Spinal cord (tissue), 10 donors: ENCODE measurements around the gene ZBTB44. TPM values are rescaled to one million over a fixed set of nuclear protein-coding genes. Genes with fewer than 3 reads are reported as not detected.

Experiments
- DNase-seq, 6 donors: peaks; one replicate each; pipeline versions ENCODE4 v3.0.0 to v3.0.0-alpha.2; 2013 to 2015; ENCODE audit warnings: low spot score in 6 of 6, low read depth in 4 of 6
- H3K27ac ChIP-seq: one replicate; pipeline ENCODE4 v1.5.1; 2013; ENCODE audit warnings: low read depth, low read length, control low read depth
- H3K27me3 ChIP-seq: one replicate; pipeline ENCODE4 v1.6.1; 2013; ENCODE audit warnings: low read length; ENCODE audit not compliant: control insufficient read depth, insufficient read depth
- H3K36me3 ChIP-seq: one replicate; pipeline ENCODE4 v1.6.1; 2013; ENCODE audit warnings: low read length; ENCODE audit not compliant: control insufficient read depth, insufficient read depth
- H3K4me1 ChIP-seq: one replicate; pipeline ENCODE4 v1.6.1; 2013; ENCODE audit warnings: low read length; ENCODE audit not compliant: control insufficient read depth, insufficient read depth
- H3K4me3 ChIP-seq: one replicate; pipeline ENCODE4 v1.5.1; 2013; ENCODE audit warnings: low read depth, low read length, control low read depth
- H3K9me3 ChIP-seq: one replicate; pipeline ENCODE4 v1.6.1; 2013; ENCODE audit warnings: low read length; ENCODE audit not compliant: control insufficient read depth, insufficient read depth
- WGBS: methylation state at CpG from one replicate; pipeline ENCODE4 v1.1.5; 2013; ENCODE audit warnings: missing lambda C conversion rate; ENCODE audit not compliant: insufficient coverage; 5-methylcytosine and 5-hydroxymethylcytosine counted together
- polyA plus RNA-seq, 2 donors: library from polyadenylated mRNA; unstranded; fragments of 120-200 nt; gene quantifications; one replicate each; pipeline ENCODE4 v1.2.1, GENCODE V29; 2013; ENCODE audit not compliant: insufficient read length in 2 of 2
- total RNA-seq, 2 donors: library from RNA; depleted of rRNA in 1 of 2; stranded (reverse); fragments of 120-200 nt in 1 of 2; fragments of >200 nt in 1 of 2; gene quantifications; one replicate each; pipeline versions ENCODE4 v1.2.3 to v1.2.4, GENCODE V29; 2013 to 2014
- donor health status: healthy.

Gene ZBTB44
- total and polyA plus RNA-seq, 4 donors: 17.8 to 56.7 (median 29.0) TPM

GRCh38 chr11:130219148-130219547, 95.6 kb downstream of the ZBTB44 start:
- Histone ChIP-seq H3K36me3 (no peaks in the 10 kb centered on the region), H3K27ac (no peak overlapping the region), H3K4me3 (no peak overlapping the region), H3K4me1 (no peaks in the 10 kb centered on the region), H3K9me3 (no peaks in the 10 kb centered on the region), H3K27me3 (no peaks in the 10 kb centered on the region)
- DNase-seq: no peak
- WGBS: 98% methylated on average over 7 of the region's 8 CpGs

- Histone ChIP-seq H3K36me3 (no peaks in the 10 kb centered on the region), H3K4me3 (no peak overlapping the region), H3K4me1 (peaks cover 2% of the 10 kb centered on the region), H3K9me3 (no peaks in the 10 kb centered on the region), H3K27me3 (no peaks in the 10 kb centered on the region), H3K27ac (no peak overlapping the region)
- no peak for DNase-seq
- WGBS: 98% methylated on average over 11 of the region's 14 CpGs
These were observed 96.1 kb downstream of the ZBTB44 start for GRCh38 chr11:130218501-130219070.

GRCh38 chr11:130217133-130218031, 97.3 kb downstream of the ZBTB44 start:
- no peaks in the 10 kb centered on the region for H3K27me3 ChIP-seq
- no peak for DNase-seq
- peaks cover 13% of the 10 kb centered on the region for H3K4me1 ChIP-seq
- H3K4me3 ChIP-seq: no peak overlapping the region
- H3K27ac ChIP-seq: no peak overlapping the region
- no peaks in the 10 kb centered on the region for H3K9me3 ChIP-seq
- no peaks in the 10 kb centered on the region for H3K36me3 ChIP-seq
- 70% methylated on average over 16 of the region's 21 CpGs for WGBS

GRCh38 chr11:130216591-130217132, 98.1 kb downstream of the ZBTB44 start:
- WGBS: 69% methylated on average over 17 of the region's 17 CpGs
- Histone ChIP-seq H3K4me1 (peaks cover 15% of the 10 kb centered on the region), H3K36me3 (no peaks in the 10 kb centered on the region), H3K9me3 (no peaks in the 10 kb centered on the region), H3K27ac (no peak overlapping the region), H3K4me3 (no peak overlapping the region), H3K27me3 (no peaks in the 10 kb centered on the region)
- DNase-seq: no peak

- Histone ChIP-seq H3K36me3 (no peaks in the 10 kb centered on the region), H3K9me3 (no peaks in the 10 kb centered on the region), H3K27ac (no peak overlapping the region), H3K4me3 (no peak overlapping the region), H3K4me1 (peaks cover 15% of the 10 kb centered on the region), H3K27me3 (no peaks in the 10 kb centered on the region)
- no CpG with 5 or more reads among the region's 4 CpGs for WGBS
- no peak for DNase-seq
These were observed 98.5 kb downstream of the ZBTB44 start for GRCh38 chr11:130216221-130216550.

GRCh38 chr11:130215531-130216220, 99.0 kb downstream of the ZBTB44 start:
- Histone ChIP-seq H3K27me3 (no peaks in the 10 kb centered on the region), H3K36me3 (no peaks in the 10 kb centered on the region), H3K4me3 (no peak overlapping the region), H3K27ac (no peak overlapping the region), H3K4me1 (peaks cover 15% of the 10 kb centered on the region), H3K9me3 (no peaks in the 10 kb centered on the region)
- DNase-seq: no peak
- 93% methylated on average over 7 of the region's 13 CpGs for WGBS

- no peaks in the 10 kb centered on the region for H3K36me3 ChIP-seq
- H3K4me3 ChIP-seq: no peak overlapping the region
- no peak for DNase-seq
- peaks cover 15% of the 10 kb centered on the region for H3K4me1 ChIP-seq
- H3K9me3 ChIP-seq: no peaks in the 10 kb centered on the region
- 97% methylated on average over 3 of the region's 6 CpGs for WGBS
- no peaks in the 10 kb centered on the region for H3K27me3 ChIP-seq
- no peak overlapping the region for H3K27ac ChIP-seq
These were observed 99.7 kb downstream of the ZBTB44 start for GRCh38 chr11:130214861-130215530.

- Histone ChIP-seq H3K4me3 (no peak overlapping the region), H3K9me3 (no peaks in the 10 kb centered on the region), H3K4me1 (peaks cover 15% of the 10 kb centered on the region), H3K27me3 (no peaks in the 10 kb centered on the region), H3K36me3 (no peaks in the 10 kb centered on the region), H3K27ac (no peak overlapping the region)
- DNase-seq: no peak
- WGBS: 99% methylated on average over 9 of the region's 9 CpGs
These were observed 100.8 kb downstream of the ZBTB44 start for GRCh38 chr11:130213979-130214281.

- Histone ChIP-seq H3K36me3 (peaks cover 1% of the 10 kb centered on the region), H3K9me3 (no peaks in the 10 kb centered on the region), H3K27me3 (no peaks in the 10 kb centered on the region), H3K4me1 (peaks cover 18% of the 10 kb centered on the region), H3K4me3 (no peak overlapping the region), H3K27ac (no peak overlapping the region)
- peak in 5 of 6 donors; percentile 21 to 82 (median 45) for DNase-seq
- 12% methylated on average over 18 of the region's 28 CpGs for WGBS
These were observed 101.4 kb downstream of the ZBTB44 start for GRCh38 chr11:130213143-130213978.
